Kidney (tissue), 14 donors: ENCODE measurements around the gene TM2D1. TPM values are rescaled to one million over a fixed set of nuclear protein-coding genes. Genes with fewer than 3 reads are reported as not detected.
"Not testable (repeated sequence)": the region's sequence is repeated elsewhere in the genome, so short reads cannot be mapped to it uniquely, and the experiment has no call there.

ENCODE experiments used
- DNase-seq, 5 donors: peaks; one replicate each; pipeline ENCODE4 v3.0.0-alpha.2; 2013 to 2020
- FAIRE-seq: peaks from 2 replicates; lab custom pipeline; 2012; peaks lifted over from hg19 to GRCh38; lab: Jason Lieb, UNC
- H3K27ac ChIP-seq, 2 donors: one replicate each; pipeline ENCODE4 v1.7.0; 2013; ENCODE audit warnings: low read depth in 2 of 2, low read length in 2 of 2, inconsistent platforms in 1 of 2
- H3K27me3 ChIP-seq: one replicate; pipeline ENCODE4 v1.7.1; 2013; ENCODE audit warnings: low read length, inconsistent platforms; ENCODE audit not compliant: control insufficient read depth, insufficient read depth
- H3K36me3 ChIP-seq, 3 donors: one replicate each; pipeline versions ENCODE4 v1.7.0 to v1.7.1; 2013; ENCODE audit warnings: low read length in 3 of 3, control low read depth in 1 of 3, inconsistent platforms in 1 of 3; ENCODE audit not compliant: insufficient read depth in 3 of 3, control insufficient read depth in 2 of 3
- H3K4me1 ChIP-seq, 3 donors: one replicate each; pipeline versions ENCODE4 v1.7.0 to v1.7.1; 2013; ENCODE audit warnings: low read length in 3 of 3, inconsistent platforms in 1 of 3, low read depth in 1 of 3; ENCODE audit not compliant: control insufficient read depth in 2 of 3, insufficient read depth in 2 of 3
- H3K4me3 ChIP-seq, 3 donors: one replicate each; pipeline versions ENCODE4 v1.7.0 to v1.8.1; 2013; ENCODE audit warnings: low read length in 3 of 3, control low read depth in 1 of 3, inconsistent platforms in 1 of 3
- H3K9ac ChIP-seq, 3 donors: one replicate each; pipeline versions ENCODE4 v1.7.0 to v1.7.1; 2013; ENCODE audit warnings: low read length in 3 of 3, control low read depth in 1 of 3, inconsistent platforms in 1 of 3
- H3K9me3 ChIP-seq, 3 donors: one replicate each; pipeline versions ENCODE4 v1.7.0 to v1.7.1; 2013; ENCODE audit warnings: low read length in 3 of 3, control low read depth in 1 of 3, inconsistent platforms in 1 of 3; ENCODE audit not compliant: control insufficient read depth in 2 of 3, insufficient read depth in 1 of 3
- CTCF ChIP-seq: IDR thresholded peaks from 3 replicates; pipeline ENCODE4 v1.5.1; 2012; ENCODE audit warnings: mild to moderate bottlenecking, moderate library complexity, borderline replicate concordance; ENCODE audit not compliant: insufficient read depth; ENCODE audit errors: extremely low read depth
- intact Hi-C: fragments of 100-400 bp; cut with DNase I; formaldehyde crosslinking; loops from one replicate; pipeline ENCODE4 v1.11.1; 2022
- polyA plus RNA-seq: library from polyadenylated mRNA; stranded (reverse); fragments of 350-450 nt; fragmentation: Illumina TruSeq; extraction: RNeasy Lipid Tissue Mini Kit (QIAGEN cat#74804); gene quantifications from one replicate; pipeline ENCODE4 v1.2.3, GENCODE V29; 2014; ENCODE audit warnings: low read depth, low replicate concordance; ENCODE audit not compliant: insufficient read depth
- total RNA-seq: library from RNA; stranded (reverse); fragmentation: NEBNext Ultra II Directional; extraction: Animal tissue kit (Norgen Biotek cat#: 25700); gene quantifications from one replicate; pipeline ENCODE4 v1.2.1, GENCODE V29; 2021
- donor health status: control.
- donor health status: control.
- donor health status: control.
- donor health status: control.
- donor health status: control.
- donor health status: DM: yes; HTN: yes; CAD: no.
- donor health status: Normal renal cell carcinoma (clear cell type).

The TM2D1 gene
- total and polyA plus RNA-seq, 2 donors from 2014 or later = 49.6 to 52.6 TPM

- H3K4me3 ChIP-seq = no peak overlapping the region
- no peaks in the 10 kb centered on the region for H3K4me1 ChIP-seq
- no peak overlapping the region for H3K9ac ChIP-seq
- H3K27me3 ChIP-seq = no peaks in the 10 kb centered on the region
- H3K36me3 ChIP-seq = peaks cover 0 to 4% (median 2%) of the 10 kb centered on the region in 3 donors
- H3K27ac ChIP-seq = no peak overlapping the region
- intact Hi-C loops = no loop called here
- no peak for FAIRE-seq
- no peaks in the 10 kb centered on the region for H3K9me3 ChIP-seq
- DNase-seq = no peak
- TF ChIP-seq CTCF = no peak
These were observed 44.4 kb downstream of the TM2D1 start for GRCh38 chr1:61680500-61680899.

- H3K27me3 ChIP-seq, H3K27ac ChIP-seq, DNase-seq, H3K9ac ChIP-seq, H3K9me3 ChIP-seq, H3K4me3 ChIP-seq, intact Hi-C loops, H3K36me3 ChIP-seq, FAIRE-seq, H3K4me1 ChIP-seq: not testable (repeated sequence)
These were observed 48.1 kb downstream of the TM2D1 start for GRCh38 chr1:61676881-61677280.

GRCh38 chr1:61674221-61674620, 50.7 kb downstream of the TM2D1 start:
- Histone ChIP-seq H3K27ac (no peak overlapping the region), H3K9ac (no peak overlapping the region), H3K4me3 (no peak overlapping the region), H3K27me3 (no peaks in the 10 kb centered on the region), H3K36me3 (no peaks in the 10 kb centered on the region), H3K4me1 (no peaks in the 10 kb centered on the region), H3K9me3 (no peaks in the 10 kb centered on the region)
- TF ChIP-seq CTCF = no peak
- no peak for DNase-seq
- intact Hi-C loops = no loop called here
- FAIRE-seq = no peak

GRCh38 chr1:61672376-61672775, 52.6 kb downstream of the TM2D1 start:
- H3K27me3 ChIP-seq = no peaks in the 10 kb centered on the region
- intact Hi-C loops = no loop called here
- no peak overlapping the region for H3K4me3 ChIP-seq
- no peak overlapping the region for H3K27ac ChIP-seq
- TF ChIP-seq CTCF = no peak
- H3K9ac ChIP-seq = no peak overlapping the region
- no peaks in the 10 kb centered on the region for H3K36me3 ChIP-seq
- H3K9me3 ChIP-seq = no peaks in the 10 kb centered on the region
- no peaks in the 10 kb centered on the region for H3K4me1 ChIP-seq
- FAIRE-seq = no peak
- DNase-seq = no peak
